Panc1 (cell line): ENCODE results near the gene TMEM52. TPM values are rescaled to one million over a fixed set of nuclear protein-coding genes. Genes with fewer than 3 reads are reported as not detected.

Source experiments
- ATAC-seq: fragments of 200-7000 bp; cut with Tn5 transposase; 2 replicates; pipeline ENCODE4 v1.9.1; 2020; ENCODE audit warnings: mild to moderate bottlenecking, moderate library complexity
- BruUV-seq: library from RNA; stranded (reverse); fragments of 400-500 nt; replicated peaks from 2 replicates; lab custom pipeline; 2021; lab: Mats Ljungman, UMichigan
- CTCF ChIA-PET: fragments of 300-600 bp; sonication (Branson Sonifier 250); formaldehyde crosslinking; loops from one replicate; lab custom pipeline; 2022; ENCODE audit warnings: antibody characterized with exemption; lab: Charles Lee
- POLR2A ChIA-PET: fragments of 300-600 bp; sonication (Branson Sonifier 250); formaldehyde crosslinking; loops from one replicate; lab custom pipeline; 2022; ENCODE audit warnings: antibody characterized with exemption; lab: Charles Lee
- DNase-seq: peaks from one replicate; pipeline ENCODE4 v3.0.0-alpha.2; 2010; ENCODE audit warnings: low read depth, low spot score
- H3K27ac ChIP-seq: 2 replicates; pipeline ENCODE4 v1.5.1; 2011; ENCODE audit warnings: mild to moderate bottlenecking, low read length, inconsistent platforms
- H3K27me3 ChIP-seq: fragments of 200-500 bp; sonication (Bioruptor generic); 2 replicates; pipeline ENCODE4 v1.6.0; 2014; ENCODE audit warnings: low read length, inconsistent platforms; ENCODE audit not compliant: control insufficient read depth, insufficient read depth
- H3K36me3 ChIP-seq: fragments of 200-500 bp; sonication (Bioruptor generic); 2 replicates; pipeline ENCODE4 v1.5.1; 2014; ENCODE audit warnings: inconsistent platforms, mild to moderate bottlenecking, low read length, moderate library complexity; ENCODE audit not compliant: control insufficient read depth, insufficient read depth
- H3K4me1 ChIP-seq: 2 replicates; pipeline ENCODE4 v1.5.1; 2011; ENCODE audit warnings: inconsistent platforms, mild to moderate bottlenecking, low read length, moderate library complexity; ENCODE audit not compliant: control insufficient read depth, insufficient read depth
- H3K4me3 ChIP-seq, 2 experiments: 2 replicates each; pipeline ENCODE4 v1.5.1; 2011 to 2012; ENCODE audit warnings: low read depth in 2 of 2, low read length in 2 of 2, mild to moderate bottlenecking in 2 of 2, inconsistent platforms in 1 of 2, moderate library complexity in 1 of 2
- H3K9me3 ChIP-seq: fragments of 200-500 bp; sonication (Bioruptor generic); 2 replicates; pipeline ENCODE4 v1.5.1; 2014; ENCODE audit warnings: low read depth, mild to moderate bottlenecking, inconsistent platforms, low read length, moderate library complexity; ENCODE audit not compliant: control insufficient read depth, insufficient read depth
- CTCF ChIP-seq: fragments of 450-650 bp; IDR thresholded peaks from 2 replicates; pipeline ENCODE4 v1.5.1; 2017; ENCODE audit warnings: mild to moderate bottlenecking
- POLR2AphosphoS5 ChIP-seq: IDR thresholded peaks from 2 replicates; pipeline ENCODE4 v1.6.1; 2012; ENCODE audit warnings: mild to moderate bottlenecking, low read depth, low read length, moderate library complexity
- SIN3A ChIP-seq: IDR thresholded peaks from 2 replicates; pipeline ENCODE4 v1.6.1; 2012; ENCODE audit warnings: low read depth, mild to moderate bottlenecking, low read length, moderate library complexity, borderline replicate concordance; ENCODE audit not compliant: insufficient read depth
- TCF7L2 ChIP-seq: IDR thresholded peaks from 2 replicates; pipeline ENCODE4 v1.6.1; 2011; ENCODE audit warnings: mild to moderate bottlenecking, low read depth, low read length, inconsistent platforms
- in situ Hi-C: cut with HindIII; loops from 2 replicates; pipeline ENCODE4 v1.10.0; 2016; ENCODE audit warnings: low sequenced_read_pairs, low pct_unique_long_range_greater_than_20kb
- intact Hi-C: fragments of 100-400 bp; cut with micrococcal nuclease; formaldehyde crosslinking; loops from one replicate; pipeline ENCODE4 v1.10.0; 2022; ENCODE audit not compliant: unreplicated experiment
- total RNA-seq: library from RNA; stranded (reverse); gene quantifications from one replicate; pipeline ENCODE4 v1.2.1, GENCODE V29; 2021; ENCODE audit not compliant: unreplicated experiment
- TF ChIP-seq, protein P1 (sequence below), 2 experiments: IDR thresholded peaks; 2 replicates each; pipeline ENCODE4 v1.6.1; 2011 to 2012; ENCODE audit warnings: low read depth in 2 of 2, control low read depth in 1 of 2, low read length in 1 of 2, mild to moderate bottlenecking in 1 of 2, moderate library complexity in 1 of 2; ENCODE audit not compliant: insufficient read depth in 1 of 2

TMEM52 gene
- total RNA-seq, 1 experiment from 2014 or later: 2.5 TPM

DNA sequence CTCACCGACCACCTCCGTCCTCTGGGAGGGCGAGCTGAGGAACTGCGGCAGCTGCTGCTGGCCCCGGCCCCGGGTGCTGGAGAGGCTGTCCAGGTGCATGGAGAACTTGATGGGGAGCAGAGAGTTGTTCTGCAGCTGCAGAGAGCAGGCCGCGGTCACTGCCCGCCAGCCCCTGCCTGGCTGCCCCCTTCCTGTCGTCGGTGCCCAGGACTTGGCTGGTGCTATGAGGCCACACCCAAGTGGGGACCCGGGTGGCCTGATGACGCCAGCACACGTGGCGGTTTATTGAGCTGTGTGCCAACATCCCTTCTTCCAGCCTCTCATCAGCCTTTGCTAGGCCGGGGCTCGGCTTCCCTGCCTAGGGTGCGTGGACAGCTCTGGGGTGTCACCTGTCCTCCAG, 5.3 kb upstream of the TMEM52 start:
- Histone ChIP-seq H3K36me3 (no peaks in the 10 kb centered on the region), H3K27me3 (no peaks in the 10 kb centered on the region), H3K9me3 (no peaks in the 10 kb centered on the region), H3K4me1 (no peaks in the 10 kb centered on the region), H3K27ac (no peak overlapping the region), H3K4me3 (no peak overlapping the region)
- ChIA-PET CTCF (no interaction called here), POLR2A (no interaction called here)
- ATAC-seq: no peak
- in situ Hi-C loops (no loop called here), intact Hi-C loops (no loop called here)
- BruUV-seq: no TSS peak
- DNase-seq: no peak
- TF ChIP-seq, protein P1, sequence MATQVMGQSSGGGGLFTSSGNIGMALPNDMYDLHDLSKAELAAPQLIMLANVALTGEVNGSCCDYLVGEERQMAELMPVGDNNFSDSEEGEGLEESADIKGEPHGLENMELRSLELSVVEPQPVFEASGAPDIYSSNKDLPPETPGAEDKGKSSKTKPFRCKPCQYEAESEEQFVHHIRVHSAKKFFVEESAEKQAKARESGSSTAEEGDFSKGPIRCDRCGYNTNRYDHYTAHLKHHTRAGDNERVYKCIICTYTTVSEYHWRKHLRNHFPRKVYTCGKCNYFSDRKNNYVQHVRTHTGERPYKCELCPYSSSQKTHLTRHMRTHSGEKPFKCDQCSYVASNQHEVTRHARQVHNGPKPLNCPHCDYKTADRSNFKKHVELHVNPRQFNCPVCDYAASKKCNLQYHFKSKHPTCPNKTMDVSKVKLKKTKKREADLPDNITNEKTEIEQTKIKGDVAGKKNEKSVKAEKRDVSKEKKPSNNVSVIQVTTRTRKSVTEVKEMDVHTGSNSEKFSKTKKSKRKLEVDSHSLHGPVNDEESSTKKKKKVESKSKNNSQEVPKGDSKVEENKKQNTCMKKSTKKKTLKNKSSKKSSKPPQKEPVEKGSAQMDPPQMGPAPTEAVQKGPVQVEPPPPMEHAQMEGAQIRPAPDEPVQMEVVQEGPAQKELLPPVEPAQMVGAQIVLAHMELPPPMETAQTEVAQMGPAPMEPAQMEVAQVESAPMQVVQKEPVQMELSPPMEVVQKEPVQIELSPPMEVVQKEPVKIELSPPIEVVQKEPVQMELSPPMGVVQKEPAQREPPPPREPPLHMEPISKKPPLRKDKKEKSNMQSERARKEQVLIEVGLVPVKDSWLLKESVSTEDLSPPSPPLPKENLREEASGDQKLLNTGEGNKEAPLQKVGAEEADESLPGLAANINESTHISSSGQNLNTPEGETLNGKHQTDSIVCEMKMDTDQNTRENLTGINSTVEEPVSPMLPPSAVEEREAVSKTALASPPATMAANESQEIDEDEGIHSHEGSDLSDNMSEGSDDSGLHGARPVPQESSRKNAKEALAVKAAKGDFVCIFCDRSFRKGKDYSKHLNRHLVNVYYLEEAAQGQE (IDR thresholded peaks at IDR 0.05; ENCODE audit: insufficient read depth in 1 of 2, low read depth in 2 of 2, low read length in 1 of 2): no peak
- no peak for TF ChIP-seq POLR2AphosphoS5

- H3K36me3 ChIP-seq: no peaks in the 10 kb centered on the region
- no TSS peak for BruUV-seq
- no peaks in the 10 kb centered on the region for H3K4me1 ChIP-seq
- in situ Hi-C loops: no loop called here
- no peak for ATAC-seq
- no peaks in the 10 kb centered on the region for H3K9me3 ChIP-seq
- intact Hi-C loops: no loop called here
- H3K27ac ChIP-seq: no peak overlapping the region
- H3K27me3 ChIP-seq: no peaks in the 10 kb centered on the region
- ChIA-PET CTCF (no interaction called here), POLR2A (no interaction called here)
- DNase-seq: no peak
- no peak for TF ChIP-seq POLR2AphosphoS5
- H3K4me3 ChIP-seq: no peak overlapping the region
These were observed 4.1 kb upstream of the TMEM52 start for GRCh38 chr1:1922956-1923833.

DNA sequence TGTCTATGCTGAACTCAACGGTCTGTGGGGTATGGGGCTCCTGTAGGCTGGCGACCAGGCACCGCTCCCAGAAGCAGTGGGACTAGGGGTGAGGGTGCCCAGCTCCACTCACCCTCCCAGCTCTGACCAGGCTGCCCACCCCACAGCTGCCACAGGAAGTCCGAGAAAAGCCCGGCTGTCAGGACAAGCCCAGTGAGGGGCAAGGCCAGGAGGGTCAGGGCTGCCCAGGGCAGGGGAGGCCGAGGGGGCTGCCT, 3.5 kb upstream of the TMEM52 start:
- TF ChIP-seq SIN3A: no peak
- no peak for TF ChIP-seq TCF7L2
- TF ChIP-seq, protein P1 (IDR thresholded peaks at IDR 0.05; ENCODE audit: insufficient read depth in 1 of 2, low read depth in 2 of 2, low read length in 1 of 2): no peak
- TF ChIP-seq POLR2AphosphoS5: no peak
- TF ChIP-seq CTCF: no peak
- H3K36me3 ChIP-seq: no peaks in the 10 kb centered on the region
- no peak overlapping the region for H3K27ac ChIP-seq
- in situ Hi-C loops: no loop called here
- POLR2A ChIA-PET: no interaction called here
- ATAC-seq: no peak
- CTCF ChIA-PET: no interaction called here
- H3K4me3 ChIP-seq: no peak overlapping the region
- H3K9me3 ChIP-seq: no peaks in the 10 kb centered on the region
- DNase-seq: no peak
- intact Hi-C loops: no loop called here
- no peaks in the 10 kb centered on the region for H3K27me3 ChIP-seq
- no TSS peak for BruUV-seq
- H3K4me1 ChIP-seq: no peaks in the 10 kb centered on the region
